ENCODE measurements around the gene KCNK13.

DNA sequence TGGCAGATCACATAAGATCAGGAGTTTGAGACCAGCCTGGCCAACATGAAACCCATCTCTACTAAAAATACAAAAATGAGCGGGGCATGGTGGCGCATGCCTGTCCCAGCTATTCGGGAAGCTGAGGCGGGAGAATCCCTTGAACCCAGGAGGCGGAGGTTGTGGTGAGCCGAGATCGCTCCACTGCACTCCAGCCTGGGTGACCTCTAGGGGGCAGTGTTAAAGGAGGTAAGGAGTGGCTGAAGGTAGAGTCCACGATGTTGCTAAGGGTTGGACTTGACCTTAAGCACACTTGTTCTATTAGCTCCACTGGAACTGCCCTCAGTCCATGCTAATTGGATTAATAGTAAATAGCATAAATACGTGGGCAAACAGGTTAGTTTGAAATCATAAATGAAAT is 132.1 kb downstream of the KCNK13 start:
- TF ChIP-seq POLR2AphosphoS5 (IDR thresholded peaks at IDR 0.05; ENCODE audit: low read depth, low read length) (no peak), TCF7L2 (IDR thresholded peaks at IDR 0.05; ENCODE audit: low read depth, low read length) (no peak)
- TF ChIP-seq, protein P1, sequence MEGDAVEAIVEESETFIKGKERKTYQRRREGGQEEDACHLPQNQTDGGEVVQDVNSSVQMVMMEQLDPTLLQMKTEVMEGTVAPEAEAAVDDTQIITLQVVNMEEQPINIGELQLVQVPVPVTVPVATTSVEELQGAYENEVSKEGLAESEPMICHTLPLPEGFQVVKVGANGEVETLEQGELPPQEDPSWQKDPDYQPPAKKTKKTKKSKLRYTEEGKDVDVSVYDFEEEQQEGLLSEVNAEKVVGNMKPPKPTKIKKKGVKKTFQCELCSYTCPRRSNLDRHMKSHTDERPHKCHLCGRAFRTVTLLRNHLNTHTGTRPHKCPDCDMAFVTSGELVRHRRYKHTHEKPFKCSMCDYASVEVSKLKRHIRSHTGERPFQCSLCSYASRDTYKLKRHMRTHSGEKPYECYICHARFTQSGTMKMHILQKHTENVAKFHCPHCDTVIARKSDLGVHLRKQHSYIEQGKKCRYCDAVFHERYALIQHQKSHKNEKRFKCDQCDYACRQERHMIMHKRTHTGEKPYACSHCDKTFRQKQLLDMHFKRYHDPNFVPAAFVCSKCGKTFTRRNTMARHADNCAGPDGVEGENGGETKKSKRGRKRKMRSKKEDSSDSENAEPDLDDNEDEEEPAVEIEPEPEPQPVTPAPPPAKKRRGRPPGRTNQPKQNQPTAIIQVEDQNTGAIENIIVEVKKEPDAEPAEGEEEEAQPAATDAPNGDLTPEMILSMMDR (IDR thresholded peaks at IDR 0.05): peak; percentile 69
- TF ChIP-seq, protein P2, sequence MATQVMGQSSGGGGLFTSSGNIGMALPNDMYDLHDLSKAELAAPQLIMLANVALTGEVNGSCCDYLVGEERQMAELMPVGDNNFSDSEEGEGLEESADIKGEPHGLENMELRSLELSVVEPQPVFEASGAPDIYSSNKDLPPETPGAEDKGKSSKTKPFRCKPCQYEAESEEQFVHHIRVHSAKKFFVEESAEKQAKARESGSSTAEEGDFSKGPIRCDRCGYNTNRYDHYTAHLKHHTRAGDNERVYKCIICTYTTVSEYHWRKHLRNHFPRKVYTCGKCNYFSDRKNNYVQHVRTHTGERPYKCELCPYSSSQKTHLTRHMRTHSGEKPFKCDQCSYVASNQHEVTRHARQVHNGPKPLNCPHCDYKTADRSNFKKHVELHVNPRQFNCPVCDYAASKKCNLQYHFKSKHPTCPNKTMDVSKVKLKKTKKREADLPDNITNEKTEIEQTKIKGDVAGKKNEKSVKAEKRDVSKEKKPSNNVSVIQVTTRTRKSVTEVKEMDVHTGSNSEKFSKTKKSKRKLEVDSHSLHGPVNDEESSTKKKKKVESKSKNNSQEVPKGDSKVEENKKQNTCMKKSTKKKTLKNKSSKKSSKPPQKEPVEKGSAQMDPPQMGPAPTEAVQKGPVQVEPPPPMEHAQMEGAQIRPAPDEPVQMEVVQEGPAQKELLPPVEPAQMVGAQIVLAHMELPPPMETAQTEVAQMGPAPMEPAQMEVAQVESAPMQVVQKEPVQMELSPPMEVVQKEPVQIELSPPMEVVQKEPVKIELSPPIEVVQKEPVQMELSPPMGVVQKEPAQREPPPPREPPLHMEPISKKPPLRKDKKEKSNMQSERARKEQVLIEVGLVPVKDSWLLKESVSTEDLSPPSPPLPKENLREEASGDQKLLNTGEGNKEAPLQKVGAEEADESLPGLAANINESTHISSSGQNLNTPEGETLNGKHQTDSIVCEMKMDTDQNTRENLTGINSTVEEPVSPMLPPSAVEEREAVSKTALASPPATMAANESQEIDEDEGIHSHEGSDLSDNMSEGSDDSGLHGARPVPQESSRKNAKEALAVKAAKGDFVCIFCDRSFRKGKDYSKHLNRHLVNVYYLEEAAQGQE (IDR thresholded peaks at IDR 0.05; ENCODE audit: insufficient read depth in 1 of 2, low read depth in 2 of 2, low read length in 1 of 2): no peak

Measured in Panc1 (cell line).